Neural progenitor cell (in vitro differentiated cells): ENCODE results near the gene MORN1.

ENCODE experiments used
- CTCF ChIP-seq: fragments of 200-600 bp; sonication (generic); IDR thresholded peaks from 2 replicates; pipeline ENCODE4 v1.5.1; 2017; ENCODE audit warnings: antibody characterized with exemption, mild to moderate bottlenecking
- EZH2 ChIP-seq: fragments of 200-600 bp; sonication (generic); IDR thresholded peaks from 2 replicates; pipeline ENCODE4 v1.6.1; 2017; ENCODE audit warnings: antibody characterized with exemption, mild to moderate bottlenecking, moderate library complexity
- EZH2phosphoT487 ChIP-seq: fragments of 200-600 bp; sonication (generic); IDR thresholded peaks from 2 replicates; pipeline ENCODE4 v1.6.1; 2017; ENCODE audit warnings: antibody characterized with exemption

DNA sequence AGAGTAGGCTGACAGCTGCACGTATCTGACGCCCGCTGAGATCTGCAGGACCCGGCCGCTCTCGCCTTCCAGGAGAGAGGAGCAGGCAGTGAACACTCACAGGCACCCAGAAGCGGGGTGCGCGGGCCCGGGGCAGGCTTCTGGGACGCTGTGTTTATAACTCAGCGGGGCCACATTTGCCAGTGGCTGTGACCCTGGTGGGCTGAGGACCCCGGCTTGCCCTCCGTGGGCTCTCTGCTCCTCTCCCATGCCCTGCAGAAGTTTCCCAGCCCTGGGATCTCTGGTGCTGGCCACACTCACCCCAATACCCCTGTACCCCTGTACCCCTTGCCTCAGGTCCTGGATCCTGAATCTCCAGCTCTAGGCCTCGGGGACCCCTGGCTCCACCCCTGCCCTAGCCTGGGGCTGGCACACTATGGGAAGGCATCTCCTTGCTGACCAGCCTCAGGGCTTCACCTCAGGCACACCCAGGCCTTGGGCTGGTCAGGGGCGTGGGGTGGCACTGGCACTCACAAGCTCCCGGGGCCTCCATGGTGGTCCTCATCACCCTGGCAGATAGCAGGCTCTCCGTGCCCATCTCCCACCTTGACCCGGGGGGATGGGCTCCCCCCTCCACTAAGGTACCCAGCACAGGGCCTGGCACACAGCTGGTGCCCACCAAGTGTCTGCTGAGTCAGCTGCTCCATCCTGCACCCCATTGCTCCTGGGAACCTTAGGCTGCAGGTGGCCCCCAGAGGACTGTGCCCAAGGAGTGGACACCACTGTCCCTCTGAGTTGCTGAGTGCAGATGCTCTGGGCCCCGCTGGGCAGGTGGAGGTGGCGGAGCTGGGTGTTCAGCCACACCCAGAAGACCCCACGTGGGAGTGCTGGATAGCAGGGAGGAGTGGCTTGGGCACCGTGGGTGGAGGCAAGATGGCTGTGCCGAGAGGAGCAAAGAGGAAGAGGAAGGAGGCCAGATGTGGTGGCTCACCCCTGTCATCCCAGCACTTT lies 32.4 kb downstream of the MORN1 start:
- TF ChIP-seq CTCF (no peak), EZH2phosphoT487 (no peak), EZH2 (no peak)
